NCI-H460 (cell line): Measurements from ENCODE around the gene PLAC8. TPM values are rescaled to one million over a fixed set of nuclear protein-coding genes. Genes with fewer than 3 reads are reported as not detected.
A peak's percentile ranks its signal among the peaks of the same experiment; 100 is the strongest.
"Not testable (repeated sequence)": the region's sequence is repeated elsewhere in the genome, so short reads cannot be mapped to it uniquely, and the experiment has no call there.

Experiments
- DNase-seq: peaks from one replicate; pipeline ENCODE4 v3.0.0-alpha.2; 2016; ENCODE audit warnings: low read depth; ENCODE audit errors: extremely low read depth
- total RNA-seq: library from RNA; depleted of rRNA; stranded (reverse); fragments of >200 nt; shearing (Covaris generic); gene quantifications from 2 replicates; pipeline ENCODE4 v1.2.3, GENCODE V29; 2014

The PLAC8 gene
- total RNA-seq, 1 experiment from 2014 or later = 9.7 TPM

- no peak for DNase-seq
Measured at GRCh38 chr4:83112678-83113428, 1.7 kb downstream of the PLAC8 start.

- DNase-seq = no peak
Measured at GRCh38 chr4:83112231-83112630, 2.3 kb downstream of the PLAC8 start.

- DNase-seq = not testable (repeated sequence)
Measured at GRCh38 chr4:83111751-83112141, 2.8 kb downstream of the PLAC8 start.

- DNase-seq = no peak
Measured at GRCh38 chr4:83110970-83111750, 3.4 kb downstream of the PLAC8 start.

- peak; percentile 80 for DNase-seq
Measured at GRCh38 chr4:83110223-83110945, 4.1 kb downstream of the PLAC8 start.

GRCh38 chr4:83109480-83110222 lies 4.9 kb downstream of the PLAC8 start:
- DNase-seq = peak; percentile 26

- DNase-seq = no peak
Measured at GRCh38 chr4:83108101-83108861, 6.2 kb downstream of the PLAC8 start.

- DNase-seq = no peak
Measured at GRCh38 chr4:83107631-83108030, 6.9 kb downstream of the PLAC8 start.

- DNase-seq = no peak
Measured at GRCh38 chr4:83104991-83105390, 9.5 kb downstream of the PLAC8 start.

- DNase-seq = no peak
Measured at GRCh38 chr4:83096397-83096796, 18.1 kb downstream of the PLAC8 start.

GRCh38 chr4:83093060-83093640 lies 21.4 kb downstream of the PLAC8 start:
- no peak for DNase-seq

GRCh38 chr4:83089410-83090157 lies 24.9 kb downstream of the PLAC8 start:
- DNase-seq = no peak

GRCh38 chr4:83084956-83085355 lies 29.6 kb downstream of the PLAC8 start:
- DNase-seq = not testable (repeated sequence)

GRCh38 chr4:83083925-83084475 lies 30.5 kb downstream of the PLAC8 start:
- DNase-seq = no peak

- DNase-seq = no peak
Measured at GRCh38 chr4:83082777-83083176, 31.8 kb downstream of the PLAC8 start.

GRCh38 chr4:83080561-83080960 lies 34.0 kb downstream of the PLAC8 start:
- DNase-seq = no peak

GRCh38 chr4:83075311-83076095 lies 39.0 kb downstream of the PLAC8 start:
- DNase-seq = no peak

GRCh38 chr4:83074783-83075182 lies 39.7 kb downstream of the PLAC8 start:
- DNase-seq = not testable (repeated sequence)
